Liver (tissue), 9 donors: ENCODE results near the gene RFPL2. TPM values are rescaled to one million over a fixed set of nuclear protein-coding genes. Genes with fewer than 3 reads are reported as not detected.

ENCODE experiments used
- DNase-seq: peaks from one replicate; pipeline ENCODE4 v3.0.0-alpha.2; 2017; ENCODE audit warnings: low spot score
- H3K27ac ChIP-seq, 2 donors: one replicate each; pipeline ENCODE4 v1.7.0; 2013; ENCODE audit warnings: inconsistent platforms in 2 of 2, low read length in 2 of 2, control low read depth in 1 of 2, low read depth in 1 of 2, mild to moderate bottlenecking in 1 of 2
- H3K27me3 ChIP-seq, 4 donors: one replicate each; pipeline versions ENCODE4 v1.6.1 to v1.7.0; 2013; ENCODE audit warnings: low read length in 3 of 4, inconsistent platforms in 1 of 4, mild to moderate bottlenecking in 1 of 4, moderate library complexity in 1 of 4; ENCODE audit not compliant: control insufficient read depth in 4 of 4, insufficient read depth in 4 of 4
- H3K36me3 ChIP-seq, 4 donors: one replicate each; pipeline versions ENCODE4 v1.6.1 to v1.7.0; 2013; ENCODE audit warnings: low read length in 3 of 4, mild to moderate bottlenecking in 3 of 4, low read depth in 1 of 4, moderate library complexity in 1 of 4; ENCODE audit not compliant: control insufficient read depth in 4 of 4, insufficient read depth in 3 of 4
- H3K4me1 ChIP-seq, 4 donors: one replicate each; pipeline versions ENCODE4 v1.6.1 to v1.7.0; 2013; ENCODE audit warnings: low read length in 3 of 4, mild to moderate bottlenecking in 3 of 4, moderate library complexity in 1 of 4; ENCODE audit not compliant: control insufficient read depth in 4 of 4, insufficient read depth in 4 of 4
- H3K4me3 ChIP-seq, 3 donors: one replicate each; pipeline versions ENCODE4 v1.6.1 to v1.7.0; 2013; ENCODE audit warnings: low read length in 3 of 3, control low read depth in 1 of 3, low read depth in 1 of 3, mild to moderate bottlenecking in 1 of 3
- H3K9ac ChIP-seq, 2 donors: one replicate each; pipeline ENCODE4 v1.7.0; 2013; ENCODE audit warnings: low read length in 2 of 2, mild to moderate bottlenecking in 2 of 2, moderate library complexity in 2 of 2, control low read depth in 1 of 2, low read depth in 1 of 2
- H3K9me3 ChIP-seq, 4 donors: one replicate each; pipeline versions ENCODE4 v1.6.1 to v1.7.0; 2013; ENCODE audit warnings: low read length in 3 of 4; ENCODE audit not compliant: control insufficient read depth in 4 of 4
- CTCF ChIP-seq: fragments of 150-350 bp; IDR thresholded peaks from 2 replicates; pipeline ENCODE4 v1.5.1; 2017; ENCODE audit warnings: improper control_type of control experiment, low read depth, low read length; ENCODE audit not compliant: missing input control
- EGR1 ChIP-seq, 2 donors: IDR thresholded peaks; 2 replicates each; pipeline ENCODE4 v1.6.1; 2016 to 2018; ENCODE audit warnings: antibody characterized with exemption in 2 of 2, low read depth in 2 of 2
- FOXA1 ChIP-seq: IDR thresholded peaks from 2 replicates; pipeline ENCODE4 v1.6.1; 2016; ENCODE audit warnings: antibody characterized with exemption
- FOXA2 ChIP-seq: IDR thresholded peaks from 2 replicates; pipeline ENCODE4 v1.6.1; 2016; ENCODE audit warnings: antibody characterized with exemption
- HNF4G ChIP-seq: IDR thresholded peaks from 2 replicates; pipeline ENCODE4 v1.6.1; 2016; ENCODE audit warnings: antibody characterized with exemption
- JUND ChIP-seq, 2 donors: IDR thresholded peaks; 2 replicates each; pipeline ENCODE4 v1.6.1; 2016; ENCODE audit warnings: antibody characterized with exemption in 2 of 2
- MAX ChIP-seq: IDR thresholded peaks from 2 replicates; pipeline ENCODE4 v1.6.1; 2016; ENCODE audit warnings: antibody characterized with exemption
- NR2F2 ChIP-seq: IDR thresholded peaks from 2 replicates; pipeline ENCODE4 v1.6.1; 2016; ENCODE audit warnings: antibody characterized with exemption
- RAD21 ChIP-seq, 2 donors: IDR thresholded peaks; 2 replicates each; pipeline ENCODE4 v1.6.1; 2016; ENCODE audit warnings: antibody characterized with exemption in 2 of 2, mild to moderate bottlenecking in 2 of 2
- SP1 ChIP-seq: IDR thresholded peaks from 2 replicates; pipeline ENCODE4 v1.6.1; 2018; ENCODE audit warnings: antibody characterized with exemption, mild to moderate bottlenecking
- TAF1 ChIP-seq: conservative IDR thresholded peaks from 2 replicates; pipeline ENCODE4 v1.6.1; 2016; ENCODE audit warnings: antibody characterized with exemption, mild to moderate bottlenecking
- ZBTB33 ChIP-seq: IDR thresholded peaks from 2 replicates; pipeline ENCODE4 v1.6.1; 2016; ENCODE audit warnings: antibody characterized with exemption
- WGBS: extraction: QIAGEN DNeasy Blood & Tissue Kit; methylation state at CpG from one replicate; pipeline ENCODE4 v1.1.7; 2013; 5-methylcytosine and 5-hydroxymethylcytosine counted together
- polyA plus RNA-seq, 2 donors: library from polyadenylated mRNA; stranded (reverse) in 1 of 2; unstranded in 1 of 2; fragments of 200-250 nt in 1 of 2; fragments of >200 nt in 1 of 2; fragmentation: Nextera tagmentation in 1 of 2; extraction: Ambion mirVana in 1 of 2; gene quantifications; one replicate each; pipeline versions ENCODE4 v1.2.1 to v1.2.3, GENCODE V29; 2013 to 2015
- total RNA-seq, 2 donors: library from RNA; depleted of rRNA; stranded (reverse); fragments of >200 nt; gene quantifications; one replicate each; pipeline ENCODE4 v1.2.3, GENCODE V29; 2014
- donor health status: healthy.
- donor health status: healthy.
- donor health status: healthy.
- donor health status: healthy.
- donor health status: healthy.

The RFPL2 gene
- total and polyA plus RNA-seq, 4 donors, result under 0.01 to 0.98 (median 0.07) TPM; not detected in 1

- Histone ChIP-seq H3K4me1 (peaks cover 6 to 26% (median 24%) of the 10 kb centered on the region in 4 donors), H3K27ac (no peak overlapping the region), H3K9me3 (no peaks in the 10 kb centered on the region), H3K27me3 (no peaks in the 10 kb centered on the region), H3K4me3 (no peak overlapping the region), H3K9ac (no peak overlapping the region), H3K36me3 (no peaks in the 10 kb centered on the region)
- WGBS, result 93% methylated on average over 1 of the region's 1 CpG
- TF ChIP-seq FOXA2 (no peak), JUND (IDR thresholded peaks at IDR 0.05) (no peak), MAX (no peak), NR2F2 (no peak), HNF4G (no peak), CTCF (no peak), TAF1 (no peak), ZBTB33 (no peak)
- no peak for DNase-seq
Observed at GRCh38 chr22:32244547-32244946, 39.7 kb upstream of the RFPL2 start.

- Histone ChIP-seq H3K27me3 (no peaks in the 10 kb centered on the region), H3K27ac (no peak overlapping the region), H3K9ac (no peak overlapping the region), H3K9me3 (no peaks in the 10 kb centered on the region), H3K36me3 (no peaks in the 10 kb centered on the region), H3K4me3 (no peak overlapping the region), H3K4me1 (peaks cover 3 to 14% (median 14%) of the 10 kb centered on the region in 4 donors)
- 47% methylated on average over 2 of the region's 2 CpGs for WGBS
- no peak for DNase-seq
- no peak for TF ChIP-seq ZBTB33
- TF ChIP-seq NR2F2, result no peak
- no peak for TF ChIP-seq CTCF
- TF ChIP-seq FOXA2, result no peak
- TF ChIP-seq RAD21 (IDR thresholded peaks at IDR 0.05), result no peak
- TF ChIP-seq FOXA1, result no peak
- TF ChIP-seq SP1, result no peak
- TF ChIP-seq EGR1 (IDR thresholded peaks at IDR 0.05; ENCODE audit: low read depth in 2 of 2), result no peak
Observed at GRCh38 chr22:32240461-32240860, 35.6 kb upstream of the RFPL2 start.
